Measurements from ENCODE around the gene AIP.

AIP gene

GRCh38 chr11:67493548-67494370 lies 10.9 kb downstream of the AIP start:
- DNase-seq (ENCODE audit: low read depth in 2 of 2), result no peak

GRCh38 chr11:67494371-67495233 lies 11.8 kb downstream of the AIP start:
- no peak for DNase-seq (ENCODE audit: low read depth in 2 of 2)

- DNase-seq (ENCODE audit: low read depth in 2 of 2), result no peak
Measured at GRCh38 chr11:67495234-67496005, 12.6 kb downstream of the AIP start.

- no peak for DNase-seq (ENCODE audit: low read depth in 2 of 2)
Measured at GRCh38 chr11:67496113-67496512, 13.3 kb downstream of the AIP start.

- no peak for DNase-seq (ENCODE audit: low read depth in 2 of 2)
Measured at GRCh38 chr11:67497656-67498291, 14.9 kb downstream of the AIP start.

GRCh38 chr11:67498544-67498972 lies 15.7 kb downstream of the AIP start:
- DNase-seq (ENCODE audit: low read depth in 2 of 2), result no peak

- no peak for DNase-seq (ENCODE audit: low read depth in 2 of 2)
Measured at GRCh38 chr11:67499808-67500483, 17.1 kb downstream of the AIP start.

- no peak for DNase-seq (ENCODE audit: low read depth in 2 of 2)
Measured at GRCh38 chr11:67500484-67500821, 17.6 kb downstream of the AIP start.

GRCh38 chr11:67500831-67501715 lies 18.2 kb downstream of the AIP start:
- no peak for DNase-seq (ENCODE audit: low read depth in 2 of 2)

- no peak for DNase-seq (ENCODE audit: low read depth in 2 of 2)
Measured at GRCh38 chr11:67501854-67502253, 19.0 kb downstream of the AIP start.

- no peak for DNase-seq (ENCODE audit: low read depth in 2 of 2)
Measured at GRCh38 chr11:67502328-67502979, 19.6 kb downstream of the AIP start.

- DNase-seq (ENCODE audit: low read depth in 2 of 2), result no peak
Measured at GRCh38 chr11:67503119-67504004, 20.5 kb downstream of the AIP start.

GRCh38 chr11:67504005-67504949 lies 21.5 kb downstream of the AIP start:
- DNase-seq (ENCODE audit: low read depth in 2 of 2), result no peak

GRCh38 chr11:67504950-67505581 lies 22.2 kb downstream of the AIP start, which contains the start of gene PITPNM1:
PITPNM1 (minus strand) TSS chr11:67505363; CDS start chr11:67504180, 1,183 bp downstream.
- peak; percentile 31 to 59 for DNase-seq (ENCODE audit: low read depth in 2 of 2)

GRCh38 chr11:67505605-67506396 lies 23.0 kb downstream of the AIP start:
- DNase-seq (ENCODE audit: low read depth in 2 of 2), result peak; percentile 74 to 82
